KMS-11 (cell line): ENCODE measurements around the gene ZNF701.
"Not testable (repeated sequence)": the region's sequence is repeated elsewhere in the genome, so short reads cannot be mapped to it uniquely, and the experiment has no call there.

Experiments used
- H2AFZ ChIP-seq: fragments of 200-600 bp; sonication (generic); 2 replicates; pipeline ENCODE4 v1.6.1; 2016; ENCODE audit warnings: antibody characterized with exemption, mixed run types, low read depth
- H3K27ac ChIP-seq: fragments of 200-600 bp; sonication (generic); 2 replicates; pipeline ENCODE4 v1.6.1; 2016; ENCODE audit warnings: mild to moderate bottlenecking, mixed run types
- H3K27me3 ChIP-seq: fragments of 200-600 bp; sonication (generic); 2 replicates; pipeline ENCODE4 v1.6.1; 2017; ENCODE audit warnings: mild to moderate bottlenecking, low read depth, mixed run types, moderate library complexity; ENCODE audit not compliant: insufficient read depth
- H3K36me3 ChIP-seq: fragments of 200-600 bp; sonication (generic); 2 replicates; pipeline ENCODE4 v1.6.1; 2017; ENCODE audit warnings: mild to moderate bottlenecking, mixed run types; ENCODE audit not compliant: insufficient read depth
- H3K4me1 ChIP-seq: fragments of 200-600 bp; sonication (generic); 2 replicates; pipeline ENCODE4 v1.6.1; 2016; ENCODE audit warnings: mild to moderate bottlenecking, low read depth, mixed run types; ENCODE audit not compliant: poor library complexity, severe bottlenecking
- H3K4me2 ChIP-seq: fragments of 200-600 bp; sonication (generic); 2 replicates; pipeline ENCODE4 v1.7.0; 2016; ENCODE audit warnings: mild to moderate bottlenecking, mixed run types
- H3K4me3 ChIP-seq: fragments of 200-600 bp; sonication (generic); IDR thresholded peaks from 2 replicates; pipeline ENCODE4 v1.6.1; 2017; ENCODE audit warnings: low read depth, low read length, mixed read lengths; ENCODE audit not compliant: insufficient read depth
- H3K79me2 ChIP-seq: fragments of 200-600 bp; sonication (generic); 2 replicates; pipeline ENCODE4 v1.6.1; 2016; ENCODE audit warnings: low read depth, mixed run types; ENCODE audit not compliant: insufficient read depth
- H3K9ac ChIP-seq: fragments of 200-600 bp; sonication (generic); 2 replicates; pipeline ENCODE4 v1.6.1; 2016; ENCODE audit warnings: mild to moderate bottlenecking, mixed run types
- H4K20me1 ChIP-seq: fragments of 200-600 bp; sonication (generic); 2 replicates; pipeline ENCODE4 v1.6.1; 2016; ENCODE audit warnings: mild to moderate bottlenecking, mixed run types; ENCODE audit not compliant: insufficient read depth
- CTCF ChIP-seq: fragments of 200-600 bp; sonication (generic); conservative IDR thresholded peaks from 2 replicates; pipeline ENCODE4 v1.6.1; 2017; ENCODE audit warnings: low read depth, mild to moderate bottlenecking, antibody characterized with exemption, low read length, moderate library complexity, mixed read lengths

Gene ZNF701

GRCh38 chr19:52613299-52613906, 43.3 kb downstream of the ZNF701 start:
- Histone ChIP-seq H3K36me3 (0 out of 2 replicates have a peak, but pooled peaks cover 4% of the 10 kb centered on the region), H3K27me3 (no peaks in the 10 kb centered on the region), H2AFZ (no peak overlapping the region), H3K4me2 (no peak overlapping the region), H3K4me3 (no peak overlapping the region), H3K4me1 (no peaks in the 10 kb centered on the region), H3K27ac (no peak overlapping the region), H4K20me1 (no peaks in the 10 kb centered on the region), H3K79me2 (no peaks in the 10 kb centered on the region), H3K9ac (no peak overlapping the region)
- no peak for TF ChIP-seq CTCF

- no peak overlapping the region for H3K27ac ChIP-seq
- H3K79me2 ChIP-seq = no peaks in the 10 kb centered on the region
- no peaks in the 10 kb centered on the region for H4K20me1 ChIP-seq
- H3K27me3 ChIP-seq = no peaks in the 10 kb centered on the region
- H3K4me2 ChIP-seq = no peak overlapping the region
- no peaks in the 10 kb centered on the region for H3K4me1 ChIP-seq
- H3K9ac ChIP-seq = no peak overlapping the region
- no peaks in the 10 kb centered on the region for H3K36me3 ChIP-seq
- TF ChIP-seq CTCF = no peak
- H2AFZ ChIP-seq = no peak overlapping the region
- H3K4me3 ChIP-seq = no peak overlapping the region
These were observed 51.3 kb downstream of the ZNF701 start for GRCh38 chr19:52621376-52621775.

GRCh38 chr19:52622261-52622660, 52.2 kb downstream of the ZNF701 start:
- Histone ChIP-seq H3K79me2 (no peaks in the 10 kb centered on the region), H4K20me1 (no peaks in the 10 kb centered on the region), H3K4me3 (no peak overlapping the region), H3K4me2 (no peak overlapping the region), H3K36me3 (no peaks in the 10 kb centered on the region), H3K9ac (no peak overlapping the region), H3K27me3 (no peaks in the 10 kb centered on the region), H3K27ac (no peak overlapping the region), H3K4me1 (no peaks in the 10 kb centered on the region), H2AFZ (no peak overlapping the region)
- no peak for TF ChIP-seq CTCF

- Histone ChIP-seq H3K4me1 (no peaks in the 10 kb centered on the region), H3K27ac (no peak overlapping the region), H3K9ac (no peak overlapping the region), H3K27me3 (no peaks in the 10 kb centered on the region), H3K36me3 (no peaks in the 10 kb centered on the region), H3K4me2 (no peak overlapping the region), H4K20me1 (no peaks in the 10 kb centered on the region), H2AFZ (no peak overlapping the region), H3K4me3 (no peak overlapping the region), H3K79me2 (no peaks in the 10 kb centered on the region)
- TF ChIP-seq CTCF = no peak
These were observed 56.8 kb downstream of the ZNF701 start for GRCh38 chr19:52626915-52627314.

- not testable (repeated sequence) for H3K27me3 ChIP-seq, H3K4me1 ChIP-seq, H3K36me3 ChIP-seq, H3K27ac ChIP-seq, H3K4me2 ChIP-seq, H3K9ac ChIP-seq, H3K79me2 ChIP-seq, H4K20me1 ChIP-seq, H2AFZ ChIP-seq, H3K4me3 ChIP-seq
These were observed 57.4 kb downstream of the ZNF701 start for GRCh38 chr19:52627441-52627840.
